ENCODE data around the gene UMAD1. TPM values are rescaled to one million over a fixed set of nuclear protein-coding genes. Genes with fewer than 3 reads are reported as not detected.

Gene UMAD1
- total and polyA plus RNA-seq, 2 donors (not counting 3 experiments of a cell fraction or from before 2014, with no cell fraction given) = 5.6 to 6.6 TPM

DNA sequence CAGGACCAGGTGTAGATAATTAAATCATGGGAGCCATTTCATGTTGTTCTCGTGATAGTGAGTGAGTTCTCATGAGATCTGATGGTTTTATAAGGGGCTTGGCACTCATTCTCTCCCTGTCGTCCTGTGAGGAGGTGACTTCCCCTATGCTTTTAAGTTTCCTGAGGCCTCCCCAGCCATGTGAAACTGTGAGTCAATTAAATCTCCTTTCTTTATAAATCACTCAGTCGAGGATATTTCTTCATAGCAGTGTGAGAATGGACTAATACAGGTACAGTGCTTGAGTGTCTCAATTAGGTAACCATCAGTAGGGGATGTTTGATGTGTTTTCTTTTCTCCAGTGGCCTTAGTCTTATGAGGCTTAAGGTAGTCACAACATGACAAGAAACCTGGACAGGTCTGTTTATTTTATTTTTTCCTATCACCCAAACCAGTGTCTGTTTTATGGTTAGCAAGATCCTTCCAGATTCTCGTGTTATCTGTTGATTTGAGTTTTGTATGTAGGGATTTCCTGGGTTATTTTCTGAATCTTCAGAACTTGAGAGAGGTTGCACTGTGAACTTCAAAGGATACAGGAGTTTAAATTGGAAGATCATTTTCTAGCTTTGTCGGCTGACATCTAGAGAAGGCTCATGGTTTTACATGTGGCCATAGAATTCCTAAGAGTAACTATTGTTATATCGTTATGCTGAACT is 32.1 kb downstream of the UMAD1 start:
- BruUV-seq (replicated peaks) = no TSS peak
- Histone ChIP-seq H2AFZ (ENCODE audit: low read depth, low read length) (no peak overlapping the region), H3K27me3 (ENCODE audit: control insufficient read depth in 2 of 2, insufficient read depth in 2 of 2, low read length in 2 of 2) (no peaks in the 10 kb centered on the region), H3K4me3 (replicated peaks in 1 of 3; ENCODE audit: insufficient read depth in 1 of 3, low read depth in 1 of 3, low read length in 3 of 3) (no peak overlapping the region), H3K9ac (replicated peaks; ENCODE audit: extremely low read depth, insufficient read depth, low read length) (no peak overlapping the region), H4K20me1 (replicated peaks; ENCODE audit: control insufficient read depth, extremely low read depth, insufficient read depth, low read length) (no peaks in the 10 kb centered on the region), H3K4me2 (ENCODE audit: insufficient read depth, low read length) (no peak overlapping the region), H3K27ac (ENCODE audit: insufficient read depth, low read depth, low read length) (no peak overlapping the region), H3K4me1 (ENCODE audit: control insufficient read depth, extremely low read depth, insufficient read depth, low read length) (peaks cover 5% of the 10 kb centered on the region), H3K9me1 (replicated peaks; ENCODE audit: control insufficient read depth, extremely low read depth, insufficient read depth, low read length) (no peaks in the 10 kb centered on the region), H3K36me3 (ENCODE audit: control insufficient read depth in 2 of 2, extremely low read depth in 1 of 2, insufficient read depth in 2 of 2, low read length in 2 of 2) (no peaks in the 10 kb centered on the region), H3K79me2 (ENCODE audit: control insufficient read depth, insufficient read depth, low read length) (no peaks in the 10 kb centered on the region), H3K9me3 (replicated peaks; ENCODE audit: control insufficient read depth, insufficient read depth, low read length) (no peaks in the 10 kb centered on the region)
- dilution Hi-C loops (cut with MboI; ENCODE audit: extremely low pct_ligation_motif_present, low sequenced_read_pairs) (no loop called here), intact Hi-C loops (cut with micrococcal nuclease) (no loop called here)
- POLR2A ChIA-PET = no interaction called here
- no peak for FAIRE-seq
- TF ChIP-seq FOS (IDR thresholded peaks at IDR 0.05; ENCODE audit: borderline replicate concordance, insufficient read depth, low read length) = no peak
- no peak for TF ChIP-seq MYC (IDR thresholded peaks at IDR 0.05; ENCODE audit: low read depth, low read length)
- no peak for TF ChIP-seq POLR2AphosphoS5 (IDR thresholded peaks at IDR 0.05; ENCODE audit: insufficient read depth, low read depth, low read length)
- no peak for TF ChIP-seq JUN (IDR thresholded peaks at IDR 0.05; ENCODE audit: borderline replicate concordance, insufficient read depth, insufficient read length, low read depth)
- TF ChIP-seq, protein P1, sequence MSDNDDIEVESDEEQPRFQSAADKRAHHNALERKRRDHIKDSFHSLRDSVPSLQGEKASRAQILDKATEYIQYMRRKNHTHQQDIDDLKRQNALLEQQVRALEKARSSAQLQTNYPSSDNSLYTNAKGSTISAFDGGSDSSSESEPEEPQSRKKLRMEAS (IDR thresholded peaks at IDR 0.05; ENCODE audit: insufficient read depth, insufficient read length) = no peak
- TF ChIP-seq EZH2 (IDR thresholded peaks at IDR 0.05; ENCODE audit: borderline replicate concordance, low read depth, low read length, severe bottlenecking) = no peak
- no peak for TF ChIP-seq POLR2A (IDR thresholded peaks at IDR 0.05; ENCODE audit: low read depth, low read length)
- no peak for TF ChIP-seq GATA2 (IDR thresholded peaks at IDR 0.05; ENCODE audit: insufficient read depth, insufficient read length, low read depth, low read length)
- TF ChIP-seq, protein P2, sequence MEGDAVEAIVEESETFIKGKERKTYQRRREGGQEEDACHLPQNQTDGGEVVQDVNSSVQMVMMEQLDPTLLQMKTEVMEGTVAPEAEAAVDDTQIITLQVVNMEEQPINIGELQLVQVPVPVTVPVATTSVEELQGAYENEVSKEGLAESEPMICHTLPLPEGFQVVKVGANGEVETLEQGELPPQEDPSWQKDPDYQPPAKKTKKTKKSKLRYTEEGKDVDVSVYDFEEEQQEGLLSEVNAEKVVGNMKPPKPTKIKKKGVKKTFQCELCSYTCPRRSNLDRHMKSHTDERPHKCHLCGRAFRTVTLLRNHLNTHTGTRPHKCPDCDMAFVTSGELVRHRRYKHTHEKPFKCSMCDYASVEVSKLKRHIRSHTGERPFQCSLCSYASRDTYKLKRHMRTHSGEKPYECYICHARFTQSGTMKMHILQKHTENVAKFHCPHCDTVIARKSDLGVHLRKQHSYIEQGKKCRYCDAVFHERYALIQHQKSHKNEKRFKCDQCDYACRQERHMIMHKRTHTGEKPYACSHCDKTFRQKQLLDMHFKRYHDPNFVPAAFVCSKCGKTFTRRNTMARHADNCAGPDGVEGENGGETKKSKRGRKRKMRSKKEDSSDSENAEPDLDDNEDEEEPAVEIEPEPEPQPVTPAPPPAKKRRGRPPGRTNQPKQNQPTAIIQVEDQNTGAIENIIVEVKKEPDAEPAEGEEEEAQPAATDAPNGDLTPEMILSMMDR (IDR thresholded peaks at IDR 0.05; ENCODE audit: extremely low read depth in 1 of 2, insufficient read depth in 1 of 2, low read depth in 1 of 2, low read length in 2 of 2) = no peak
- CTCF ChIA-PET = no interaction called here
- no peak for DNase-seq (ENCODE audit: low read depth, low spot score)
